Stimulated activated CD8-positive, alpha-beta memory T cell treated with anti-CD3 and anti-CD28 coated beads, Interleukin-15, amount 100 ng/mL, for 48 hours (primary cell): ENCODE data around the gene RALGAPA2.
A peak's percentile ranks its signal among the peaks of the same experiment; 100 is the strongest.

Source experiments
- DNase-seq, 2 donors: peaks; one replicate each; pipeline ENCODE4 v3.0.0-alpha.2; 2020; ENCODE audit warnings: low read depth in 2 of 2

RALGAPA2 gene

DNA sequence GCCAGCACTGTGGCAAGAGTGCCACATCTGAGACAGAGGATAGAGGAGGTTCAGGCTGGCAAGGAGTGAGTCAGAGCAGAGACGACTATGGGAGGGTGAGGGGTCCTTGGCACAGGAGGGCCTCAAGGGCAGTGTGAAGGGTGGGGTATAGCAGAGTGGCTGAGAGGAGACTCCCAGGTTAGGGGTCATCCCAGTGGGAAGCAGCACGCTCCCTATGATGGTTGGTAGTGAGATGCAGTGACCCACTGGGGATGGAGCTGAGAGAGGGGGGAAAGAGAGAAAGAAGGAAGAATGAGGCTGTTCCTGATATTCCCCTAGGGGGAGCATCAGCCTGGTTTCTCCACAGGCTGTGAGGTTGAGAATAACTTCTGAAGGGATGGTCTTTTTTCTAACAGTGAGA lies 247.2 kb downstream of the RALGAPA2 start:
- DNase-seq = no peak

GRCh38 chr20:20463933-20464374 lies 248.5 kb downstream of the RALGAPA2 start:
- no peak for DNase-seq

GRCh38 chr20:20462185-20462584 lies 250.3 kb downstream of the RALGAPA2 start:
- DNase-seq = no peak

GRCh38 chr20:20461551-20461950 lies 250.9 kb downstream of the RALGAPA2 start:
- no peak for DNase-seq

DNA sequence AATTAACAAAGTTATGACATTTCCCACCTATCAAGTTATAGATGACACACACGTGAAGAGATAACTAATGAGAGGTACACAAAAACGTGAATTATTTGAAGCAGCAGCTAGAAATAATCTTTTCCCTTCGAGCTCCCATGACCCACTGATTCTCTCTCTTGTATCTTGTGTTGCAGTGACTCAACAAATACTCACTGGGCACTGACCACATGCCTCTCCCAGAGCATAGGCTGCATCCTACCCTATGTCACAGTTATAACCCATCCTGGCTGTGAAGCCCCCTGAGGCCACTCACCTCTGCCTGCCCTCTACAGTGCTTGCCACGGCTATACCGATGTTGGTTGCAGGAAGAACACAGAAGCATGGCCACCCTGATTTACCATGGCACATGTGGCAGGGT lies 252.7 kb downstream of the RALGAPA2 start:
- DNase-seq = no peak

GRCh38 chr20:20457392-20458126 lies 254.9 kb downstream of the RALGAPA2 start:
- DNase-seq = no peak

GRCh38 chr20:20456741-20457140 lies 255.7 kb downstream of the RALGAPA2 start:
- DNase-seq = no peak

- no peak for DNase-seq
These were observed 256.5 kb downstream of the RALGAPA2 start for GRCh38 chr20:20455926-20456325.

DNA sequence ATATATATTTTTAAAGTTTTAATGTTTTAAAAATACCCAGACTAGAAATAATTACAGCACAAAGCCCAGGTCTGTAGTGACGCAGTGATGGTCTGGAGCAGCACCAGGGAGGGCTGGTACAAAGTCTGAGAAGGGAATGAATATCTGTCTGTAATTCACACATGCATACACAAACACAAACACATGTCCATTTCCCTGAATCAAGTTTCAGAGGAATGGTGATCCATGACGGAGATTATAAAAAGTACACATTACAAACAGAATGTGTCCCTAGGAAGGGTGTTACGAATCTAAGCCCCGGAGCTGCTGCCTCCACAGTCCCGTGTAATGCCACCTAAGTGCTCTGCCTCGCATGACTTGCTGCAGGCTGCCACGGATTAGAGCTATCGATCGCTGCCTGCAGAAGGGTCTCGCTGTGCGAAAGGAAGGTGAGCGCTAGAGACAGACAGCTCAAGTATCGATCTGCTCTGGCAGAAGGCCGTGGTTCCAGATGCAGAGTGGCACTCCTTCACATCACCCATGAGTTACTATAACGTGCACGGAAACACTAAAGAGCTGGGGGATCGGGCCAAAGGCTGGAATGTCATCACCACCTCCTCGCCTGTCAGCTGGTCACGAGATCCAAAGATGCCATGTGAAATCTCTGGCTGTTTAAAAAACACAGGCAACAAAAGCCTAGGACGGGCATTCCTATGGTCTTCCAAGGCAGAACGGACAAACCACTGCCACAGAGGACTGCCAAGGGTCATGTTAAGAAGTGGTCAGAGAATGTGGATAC lies 257.4 kb downstream of the RALGAPA2 start:
- DNase-seq = no peak

GRCh38 chr20:20454367-20454766 lies 258.1 kb downstream of the RALGAPA2 start:
- DNase-seq = no peak

- DNase-seq = peak; percentile 35 to 44
These were observed 260.2 kb downstream of the RALGAPA2 start for GRCh38 chr20:20452254-20452676.

DNA sequence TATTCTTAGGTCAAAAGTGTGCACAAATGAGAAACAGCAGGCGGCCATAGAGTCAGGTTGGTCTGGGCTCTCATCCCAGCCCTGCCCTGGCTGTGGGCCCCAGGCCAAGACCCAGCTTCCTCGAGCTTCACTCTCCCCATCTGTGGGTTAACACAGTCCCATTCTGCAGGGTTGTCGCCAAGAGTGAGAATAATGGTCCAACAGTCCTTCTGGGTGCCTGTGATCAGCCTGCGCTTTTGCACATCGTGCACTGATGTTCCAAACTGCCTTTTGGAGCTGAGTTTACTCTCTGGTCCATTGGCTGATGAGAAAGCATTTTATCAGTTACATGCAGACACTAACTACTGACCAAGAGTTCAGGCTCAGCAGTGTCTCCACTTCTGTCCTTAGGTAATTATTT lies 261.9 kb downstream of the RALGAPA2 start:
- DNase-seq = no peak

DNA sequence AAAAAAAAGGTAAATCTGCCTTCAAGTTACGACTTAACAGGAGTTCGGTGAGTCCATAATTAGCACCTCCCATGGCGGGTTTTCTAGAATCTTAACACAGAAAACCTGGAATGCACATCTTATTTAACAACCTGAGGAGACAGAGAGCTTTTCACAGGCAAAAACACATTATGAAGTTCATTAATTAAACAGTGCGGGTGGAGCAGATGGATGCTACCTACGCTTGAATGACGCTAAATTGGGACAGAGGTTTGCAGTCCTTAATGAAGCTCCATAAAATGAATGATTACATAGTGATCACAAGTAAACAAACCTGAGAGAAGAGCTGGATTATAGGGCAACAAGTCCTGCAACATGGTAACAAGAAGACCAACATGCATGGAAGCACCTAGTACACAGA lies 263.6 kb downstream of the RALGAPA2 start:
- no peak for DNase-seq

DNA sequence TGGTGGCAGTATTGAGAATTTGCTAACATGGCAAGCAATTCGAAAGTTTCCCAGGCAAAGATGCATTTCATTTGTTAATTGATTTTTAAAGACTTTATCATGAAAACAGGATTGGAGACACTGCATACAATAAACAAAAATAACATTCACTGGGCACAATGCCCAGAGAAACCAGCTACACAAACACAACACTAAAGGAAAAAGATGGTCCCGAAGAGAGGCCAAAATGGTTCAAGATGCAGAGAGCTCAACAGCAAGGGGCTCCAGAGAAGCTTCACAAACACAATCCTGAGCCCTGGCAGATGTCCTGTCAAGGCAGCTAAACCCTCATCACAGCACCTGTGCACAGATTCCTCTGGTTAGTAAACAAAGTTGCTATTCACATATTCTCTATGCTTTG lies 265.2 kb downstream of the RALGAPA2 start:
- DNase-seq = no peak

- DNase-seq = no peak
These were observed 265.9 kb downstream of the RALGAPA2 start for GRCh38 chr20:20446425-20447015.

DNA sequence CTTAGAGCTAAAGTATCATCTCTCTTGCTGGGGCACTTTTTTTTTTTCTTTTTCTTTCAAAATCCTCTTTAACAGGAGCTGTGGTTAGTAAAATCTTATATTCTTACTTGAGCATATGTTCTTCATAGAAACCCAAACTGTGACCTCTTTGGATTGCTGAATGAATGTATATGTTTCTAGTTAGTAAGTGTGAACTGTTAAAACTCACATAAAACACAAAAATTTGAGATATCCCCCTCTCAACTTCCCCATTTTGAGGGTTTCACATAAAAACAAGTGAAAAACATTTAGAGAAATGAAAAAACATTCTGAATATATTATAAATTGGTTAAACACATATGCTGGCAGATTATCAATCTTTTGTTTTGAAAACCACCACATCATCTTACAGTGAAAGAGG lies 266.4 kb downstream of the RALGAPA2 start:
- no peak for DNase-seq

DNA sequence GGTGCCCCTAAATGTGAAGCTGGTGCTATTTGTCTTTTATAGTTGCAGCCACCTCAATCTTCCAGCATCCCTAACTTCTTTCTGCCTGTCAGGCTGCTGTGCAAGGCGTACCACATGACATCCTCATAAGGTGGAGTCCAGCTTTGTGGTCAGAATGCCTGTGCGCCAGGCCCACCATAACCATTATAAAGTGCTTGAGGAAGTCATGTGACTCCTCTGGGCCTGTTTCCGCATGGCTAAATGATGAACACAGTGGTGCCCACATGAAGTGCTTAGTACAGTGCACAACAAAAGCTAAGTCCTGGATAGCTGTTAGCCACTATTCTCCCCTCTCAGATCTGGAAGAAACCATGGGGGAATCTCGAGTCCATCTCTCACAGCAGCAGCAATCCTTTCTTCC lies 268.9 kb downstream of the RALGAPA2 start:
- no peak for DNase-seq

DNA sequence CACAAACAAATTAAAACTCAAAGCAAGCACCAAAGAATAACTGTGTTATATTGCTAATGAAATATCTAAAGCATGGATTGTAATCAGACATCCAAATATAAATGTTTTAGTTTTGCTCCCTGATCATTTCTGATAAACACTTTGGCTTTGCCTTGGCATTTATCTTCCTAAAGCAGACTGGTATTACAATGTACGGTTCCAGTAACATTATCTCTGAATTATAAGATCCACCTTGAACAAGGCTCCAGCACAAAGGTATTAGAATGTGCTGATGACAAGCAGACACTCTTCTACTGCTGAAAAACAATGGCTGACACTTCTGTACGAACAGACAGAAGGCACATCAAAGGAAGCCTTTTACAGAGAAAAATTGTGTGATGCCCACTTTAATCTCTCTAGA lies 270.0 kb downstream of the RALGAPA2 start:
- DNase-seq = no peak

DNA sequence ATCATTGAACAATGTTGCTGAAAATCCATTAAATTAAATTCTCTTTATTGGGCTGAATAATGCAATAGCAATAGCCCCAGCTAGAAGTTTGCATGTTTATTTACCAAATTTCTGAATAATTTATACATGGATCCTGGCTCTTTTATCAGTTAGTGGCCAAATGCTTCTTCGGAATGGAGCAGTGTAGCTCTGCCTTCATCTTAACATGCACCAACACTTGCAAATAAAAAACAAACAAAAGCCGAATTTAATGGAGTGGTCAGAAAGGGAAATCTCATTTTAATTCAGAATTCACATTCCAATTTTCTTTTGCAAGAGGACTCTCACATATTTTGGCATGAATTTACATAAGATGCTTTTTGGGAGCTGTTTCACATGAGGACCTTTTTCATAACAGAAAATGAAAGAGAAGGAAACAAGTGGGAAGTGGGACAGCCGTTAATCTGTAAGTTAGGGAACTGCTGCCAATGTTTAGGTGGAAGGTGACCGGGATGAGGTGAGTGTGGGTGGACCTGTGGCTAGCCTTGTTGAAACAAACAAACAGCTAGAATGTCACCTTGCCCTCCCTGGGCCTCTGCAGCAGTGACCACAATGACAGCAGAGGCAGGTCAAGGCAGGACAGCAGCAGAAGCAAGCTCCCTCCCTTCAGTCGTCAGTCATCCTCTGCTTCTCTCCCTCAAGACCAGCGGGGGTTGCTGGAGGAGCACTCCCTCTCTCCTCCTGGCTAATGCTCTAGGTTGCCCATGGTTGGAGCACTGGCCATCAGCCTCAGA lies 271.4 kb downstream of the RALGAPA2 start:
- no peak for DNase-seq

GRCh38 chr20:20440481-20440880 lies 272.0 kb downstream of the RALGAPA2 start:
- DNase-seq = no peak

DNA sequence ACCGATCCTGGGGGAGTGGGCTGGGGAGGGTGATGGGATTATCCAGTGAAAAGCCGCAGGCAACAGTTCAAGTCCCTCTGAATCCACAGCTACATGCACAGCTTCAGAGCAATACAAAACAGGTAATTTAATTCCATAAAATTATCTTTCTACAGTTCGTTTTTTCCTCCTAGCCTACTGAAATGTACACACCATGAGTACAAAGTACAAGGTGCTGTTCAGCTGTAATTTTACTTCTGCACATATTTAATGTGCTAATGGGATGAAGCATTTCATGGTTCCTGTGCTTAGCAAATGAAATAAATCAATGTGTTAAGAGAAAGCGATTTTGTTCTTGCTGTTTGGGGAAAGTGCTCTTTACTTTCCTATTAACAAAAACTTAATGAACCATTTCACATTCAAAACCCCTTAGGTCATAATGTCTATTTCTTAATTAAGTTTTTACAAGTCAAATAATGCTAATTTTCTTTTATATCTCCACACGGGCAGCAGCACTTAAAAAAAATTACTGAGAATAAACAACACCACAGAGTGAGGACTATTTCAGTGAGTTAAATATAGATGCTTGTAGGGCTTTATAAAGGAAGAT lies 272.7 kb downstream of the RALGAPA2 start:
- DNase-seq = no peak

DNA sequence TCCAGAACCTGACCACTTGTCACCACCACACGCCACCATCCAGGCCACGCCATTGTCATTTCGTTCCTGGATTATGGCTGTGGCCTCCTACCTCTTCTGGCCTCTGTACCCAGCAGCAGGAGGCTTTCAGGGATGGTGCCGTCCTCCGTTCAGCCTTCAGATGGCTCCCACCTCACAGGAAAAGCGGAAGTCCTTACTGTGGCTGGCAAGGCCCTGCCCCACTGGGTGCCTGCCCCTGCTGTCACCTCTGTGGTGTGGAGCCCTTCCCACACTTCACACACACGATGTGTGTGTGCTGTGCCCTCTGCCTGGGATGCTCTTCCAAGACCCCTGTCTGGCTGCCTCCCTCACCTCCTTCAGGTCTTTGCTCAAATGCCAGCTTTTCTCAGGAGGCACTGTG lies 275.1 kb downstream of the RALGAPA2 start:
- no peak for DNase-seq
